T1000 (cell line): ENCODE results near the gene MINDY3.
"Not testable (repeated sequence)": the region's sequence is repeated elsewhere in the genome, so short reads cannot be mapped to it uniquely, and the experiment has no call there.

Experiments
- DNase-seq: peaks from one replicate; lab custom pipeline; 2025; ENCODE audit warnings: mixed read lengths; lab: John Stamatoyannopoulos, UW

Gene MINDY3

GRCh38 chr10:15856328-15857015 lies 3.8 kb downstream of the MINDY3 start:
- DNase-seq, result no peak

DNA sequence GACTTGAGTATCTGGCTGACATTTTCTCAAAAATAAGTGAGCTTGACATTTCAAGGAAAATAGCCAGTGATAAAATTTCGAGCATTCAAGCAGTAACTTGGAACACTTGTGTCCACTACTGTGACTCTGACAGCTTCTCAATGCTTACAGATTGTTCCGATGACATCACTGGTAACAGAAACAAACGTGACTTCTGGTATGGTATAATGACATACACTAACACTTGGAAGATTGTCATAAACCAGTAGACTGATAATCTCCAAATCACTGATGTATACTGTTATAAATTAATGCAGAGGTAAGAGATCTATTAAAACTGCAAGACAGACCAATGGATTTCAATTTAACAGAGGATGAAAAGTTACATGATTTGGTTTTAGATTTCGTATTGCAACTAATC lies 6.5 kb downstream of the MINDY3 start:
- no peak for DNase-seq

GRCh38 chr10:15852111-15852557 lies 8.2 kb downstream of the MINDY3 start:
- DNase-seq, result no peak

DNA sequence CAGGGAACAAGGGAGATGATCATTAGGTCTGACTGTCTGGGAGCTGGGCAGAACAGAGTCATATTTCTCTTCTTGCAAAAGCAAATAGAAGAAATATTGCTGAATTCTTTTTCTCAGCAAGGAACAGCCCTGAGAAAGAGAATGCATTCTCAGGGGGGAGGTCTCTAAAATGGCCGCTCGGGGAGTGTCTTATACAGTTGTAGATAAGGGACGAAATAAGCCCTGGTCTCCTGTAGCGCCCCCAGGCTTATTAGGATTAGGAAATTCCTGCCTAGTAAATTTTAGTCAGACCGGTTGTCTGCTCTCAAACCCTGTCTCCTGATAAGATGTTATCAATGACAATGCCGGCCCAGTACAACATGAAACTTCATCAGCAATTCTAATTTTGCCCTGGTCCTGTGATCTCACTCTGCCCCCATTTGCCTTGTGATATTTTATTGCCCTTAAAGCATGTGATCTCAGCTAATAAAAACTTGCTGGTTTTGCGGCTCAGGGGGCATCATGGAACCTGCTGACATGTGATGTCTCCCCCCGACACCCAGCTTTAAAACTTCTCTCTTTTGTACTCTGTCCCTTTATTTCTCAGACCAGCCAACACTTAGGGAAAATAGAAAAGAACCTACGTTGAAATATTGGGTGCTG lies 9.8 kb downstream of the MINDY3 start:
- DNase-seq, result not testable (repeated sequence)

DNA sequence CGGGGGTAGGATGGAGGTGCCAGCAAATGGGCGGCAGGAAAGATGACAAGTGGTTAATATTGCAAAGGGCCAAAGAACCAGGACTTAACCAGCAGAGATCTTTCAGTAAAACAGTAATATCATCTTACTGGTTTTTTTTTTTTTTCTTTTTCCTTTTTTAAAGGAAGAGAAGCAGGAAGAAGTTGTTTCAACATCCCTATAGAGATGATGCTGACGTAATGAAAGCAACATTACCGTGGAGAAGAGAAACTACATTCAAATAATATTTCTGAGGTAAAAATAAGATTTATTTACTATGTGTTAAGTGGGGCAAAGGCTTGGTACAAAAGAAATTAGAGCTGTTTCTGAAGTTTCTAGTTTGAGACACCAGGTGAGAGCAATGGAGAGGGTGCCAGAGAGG lies 11.0 kb downstream of the MINDY3 start:
- DNase-seq, result no peak

GRCh38 chr10:15847481-15847880 lies 12.8 kb downstream of the MINDY3 start:
- DNase-seq, result no peak

DNA sequence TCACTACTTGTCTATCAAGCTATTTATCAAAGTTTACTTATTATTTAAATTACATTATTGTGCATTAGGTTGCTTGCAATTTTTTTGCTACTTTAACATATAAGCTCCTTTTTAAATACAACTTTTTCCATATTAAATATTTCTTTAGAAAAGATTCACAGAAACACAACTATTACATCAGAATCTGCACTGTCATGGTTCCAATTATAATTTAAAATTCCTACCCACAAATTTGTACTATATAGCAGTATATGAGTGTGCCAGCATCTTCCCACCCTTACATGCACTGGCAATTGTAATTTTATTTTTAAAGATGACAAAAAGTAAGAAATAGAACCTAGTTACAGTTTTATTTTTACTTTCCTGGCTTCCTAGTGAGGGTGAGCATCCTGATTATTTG lies 15.8 kb downstream of the MINDY3 start:
- DNase-seq, result no peak

DNA sequence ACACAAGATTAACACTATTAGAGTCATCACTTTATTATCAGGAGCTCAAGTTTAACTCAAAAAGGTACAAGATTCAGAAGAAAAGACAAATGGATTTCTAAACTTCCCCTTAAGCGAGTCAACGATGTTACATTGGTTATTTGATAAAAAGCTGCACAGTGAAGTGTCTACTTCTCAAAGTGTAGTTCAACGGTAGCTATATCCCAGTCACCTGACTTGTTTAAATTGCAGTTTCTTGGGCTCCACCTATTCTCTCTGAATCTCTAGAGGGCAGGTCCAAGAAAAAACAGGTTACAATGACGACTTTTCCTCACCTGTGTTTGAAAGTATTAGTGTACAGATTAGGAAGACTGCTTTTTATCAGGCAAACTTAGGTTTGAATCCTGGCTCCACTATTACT lies 16.6 kb downstream of the MINDY3 start:
- no peak for DNase-seq

DNA sequence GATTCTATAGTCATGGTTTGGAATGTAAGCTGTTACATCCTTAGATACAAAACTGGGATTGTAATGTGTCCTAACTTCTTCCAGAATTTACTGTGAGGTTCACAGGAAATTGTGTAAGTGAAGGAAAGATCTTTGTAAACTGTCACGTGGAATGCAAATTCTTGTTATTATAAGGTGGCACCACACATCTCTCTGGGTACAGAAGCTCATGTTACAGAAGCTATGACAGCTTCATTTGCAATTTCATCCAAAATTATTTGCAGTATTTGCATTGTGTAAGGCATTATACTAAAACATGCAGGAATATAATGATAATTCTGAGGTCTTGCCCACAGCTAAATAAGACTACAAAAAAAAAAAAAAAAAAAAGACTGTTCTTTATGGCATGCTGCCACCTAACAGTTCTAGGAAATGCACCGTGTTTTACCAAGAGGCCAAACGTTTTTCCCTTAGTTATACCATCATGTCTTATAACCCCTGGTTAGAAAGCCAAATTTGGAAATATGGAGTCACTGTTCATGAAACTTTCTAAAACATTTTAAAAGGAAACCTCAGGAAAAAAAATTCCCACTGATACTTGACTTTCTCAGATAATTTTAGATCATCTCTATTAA lies 17.6 kb downstream of the MINDY3 start:
- DNase-seq, result no peak

- no peak for DNase-seq
These were observed 18.6 kb downstream of the MINDY3 start for GRCh38 chr10:15841696-15842095.

- DNase-seq, result no peak
These were observed 23.5 kb downstream of the MINDY3 start for GRCh38 chr10:15836807-15837206.

GRCh38 chr10:15829495-15829894 lies 30.8 kb downstream of the MINDY3 start:
- no peak for DNase-seq

- DNase-seq, result no peak
These were observed 35.8 kb downstream of the MINDY3 start for GRCh38 chr10:15824498-15824897.

GRCh38 chr10:15822131-15822530 lies 38.2 kb downstream of the MINDY3 start:
- no peak for DNase-seq

- DNase-seq, result no peak
These were observed 39.1 kb downstream of the MINDY3 start for GRCh38 chr10:15821046-15821683.

DNA sequence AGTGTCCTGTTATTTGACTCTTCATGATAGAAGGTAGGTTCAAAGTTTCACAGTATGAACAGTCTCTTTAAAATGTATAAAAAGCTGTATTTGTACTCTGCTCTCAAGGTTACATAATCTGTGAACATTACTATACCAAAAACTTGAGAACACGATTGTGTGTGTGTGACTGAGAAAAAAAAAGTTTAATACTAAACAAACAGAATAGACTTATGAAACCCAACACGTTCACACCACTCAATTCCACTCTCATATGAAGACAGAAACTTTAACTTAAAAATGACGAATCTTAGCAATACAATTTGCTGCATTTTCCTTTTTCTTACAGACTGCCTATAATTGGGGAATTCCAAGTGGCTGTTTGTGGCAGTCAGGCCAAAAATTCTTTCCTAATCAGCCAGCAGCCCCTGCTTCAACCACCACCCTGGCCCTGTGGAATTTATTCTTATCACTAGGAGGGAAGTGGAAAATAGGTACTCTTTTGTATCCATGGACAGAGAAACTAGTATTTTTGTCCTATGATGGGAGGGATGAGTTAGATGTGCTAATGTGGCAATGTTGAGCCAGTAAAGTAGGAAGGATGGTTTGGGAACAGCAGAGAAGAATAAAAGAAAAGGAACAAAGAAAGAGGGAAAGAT lies 42.8 kb downstream of the MINDY3 start:
- DNase-seq, result no peak

- no peak for DNase-seq
These were observed 44.9 kb downstream of the MINDY3 start for GRCh38 chr10:15815242-15815885.

DNA sequence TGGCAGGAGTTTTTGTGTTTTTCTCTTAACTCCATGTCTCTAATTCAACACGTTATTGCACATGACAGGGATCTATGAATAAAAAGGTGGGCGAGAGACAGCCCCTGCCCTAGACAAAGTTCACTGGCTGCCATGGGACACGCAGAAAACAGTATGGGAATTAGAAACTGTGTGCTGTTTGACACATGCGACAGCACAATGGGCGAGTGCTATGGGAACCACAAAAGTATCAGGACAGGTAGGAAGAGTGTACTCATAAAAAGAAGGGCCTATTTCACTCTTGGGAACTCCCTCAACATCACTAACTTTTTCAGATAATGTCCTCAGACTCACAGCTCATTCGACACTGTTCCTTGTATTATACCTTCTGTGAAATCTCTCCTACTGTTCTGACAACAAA lies 45.7 kb downstream of the MINDY3 start:
- DNase-seq, result no peak

DNA sequence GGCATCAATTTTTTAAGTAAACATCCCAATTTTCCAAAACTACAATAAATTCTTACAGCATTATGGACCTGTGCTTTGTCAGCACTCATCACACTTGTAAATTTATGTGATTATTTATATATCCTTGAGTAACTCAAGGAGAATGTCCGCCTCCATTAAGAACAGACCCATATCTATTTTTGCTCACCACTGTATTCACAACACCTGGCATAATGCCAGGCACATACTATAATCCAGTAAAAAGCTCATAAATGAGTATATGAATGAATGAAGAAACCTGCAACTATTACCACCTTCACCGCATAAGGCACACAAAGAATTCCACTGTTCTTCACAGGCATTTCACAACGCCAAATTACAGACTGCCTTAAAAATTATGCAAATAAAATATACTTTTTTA lies 46.9 kb downstream of the MINDY3 start:
- no peak for DNase-seq

GRCh38 chr10:15809450-15809849 lies 50.9 kb downstream of the MINDY3 start:
- no peak for DNase-seq

DNA sequence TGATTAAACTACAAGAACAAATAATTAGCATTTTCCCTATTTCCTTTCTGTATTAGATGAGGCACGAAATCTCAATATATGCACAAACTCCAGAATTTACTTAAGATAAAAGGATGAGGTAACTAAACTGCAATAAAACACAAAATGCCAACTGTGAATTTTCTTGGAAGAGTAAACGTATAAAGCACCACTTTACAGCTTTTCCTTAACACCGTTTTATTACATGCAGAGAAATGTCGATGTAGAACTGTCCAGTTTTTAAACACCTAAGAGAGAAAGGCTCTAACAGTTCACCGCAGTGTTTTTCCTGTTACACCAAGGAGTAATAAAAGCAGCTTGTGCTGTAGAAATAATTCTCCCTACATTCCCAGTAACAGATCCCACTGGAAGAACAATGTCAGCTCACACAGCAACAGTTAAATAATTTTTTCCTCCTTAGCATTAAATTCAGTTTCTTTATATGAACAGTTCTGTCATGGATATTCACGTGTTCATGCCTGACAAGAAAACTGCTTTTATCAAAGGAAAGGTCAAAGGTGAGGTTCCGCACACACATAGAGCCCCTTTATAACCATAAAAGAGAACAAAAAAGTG lies 52.0 kb downstream of the MINDY3 start:
- no peak for DNase-seq
